HG03460 (cell line): ENCODE results near the gene UFSP2.

ENCODE experiments used
- ATAC-seq: cut with Tn5 transposase; IDR thresholded peaks from one replicate; pipeline ENCODE4 v1.9.1; 2021; ENCODE audit not compliant: unreplicated experiment

The UFSP2 gene

DNA sequence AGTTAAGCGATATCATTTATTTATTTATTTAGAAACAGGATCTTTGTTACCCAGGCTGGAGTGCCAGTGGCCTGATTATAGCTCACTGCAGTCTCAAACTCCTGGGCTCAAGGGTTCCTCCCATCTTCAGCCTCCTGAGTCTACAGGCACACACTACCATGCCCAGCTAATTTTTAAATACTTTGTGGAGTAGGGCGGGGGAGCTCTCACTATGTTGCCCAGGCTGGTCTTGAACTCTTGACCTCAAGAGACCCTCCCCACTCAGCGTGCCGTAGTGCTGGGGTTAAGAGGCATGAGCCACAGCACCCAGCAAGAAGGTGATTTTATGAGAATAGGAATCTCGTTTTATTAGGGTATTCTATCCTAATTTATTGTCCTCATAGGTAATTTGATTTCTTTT lies 3.9 kb upstream of the UFSP2 start:
- no peak for ATAC-seq

DNA sequence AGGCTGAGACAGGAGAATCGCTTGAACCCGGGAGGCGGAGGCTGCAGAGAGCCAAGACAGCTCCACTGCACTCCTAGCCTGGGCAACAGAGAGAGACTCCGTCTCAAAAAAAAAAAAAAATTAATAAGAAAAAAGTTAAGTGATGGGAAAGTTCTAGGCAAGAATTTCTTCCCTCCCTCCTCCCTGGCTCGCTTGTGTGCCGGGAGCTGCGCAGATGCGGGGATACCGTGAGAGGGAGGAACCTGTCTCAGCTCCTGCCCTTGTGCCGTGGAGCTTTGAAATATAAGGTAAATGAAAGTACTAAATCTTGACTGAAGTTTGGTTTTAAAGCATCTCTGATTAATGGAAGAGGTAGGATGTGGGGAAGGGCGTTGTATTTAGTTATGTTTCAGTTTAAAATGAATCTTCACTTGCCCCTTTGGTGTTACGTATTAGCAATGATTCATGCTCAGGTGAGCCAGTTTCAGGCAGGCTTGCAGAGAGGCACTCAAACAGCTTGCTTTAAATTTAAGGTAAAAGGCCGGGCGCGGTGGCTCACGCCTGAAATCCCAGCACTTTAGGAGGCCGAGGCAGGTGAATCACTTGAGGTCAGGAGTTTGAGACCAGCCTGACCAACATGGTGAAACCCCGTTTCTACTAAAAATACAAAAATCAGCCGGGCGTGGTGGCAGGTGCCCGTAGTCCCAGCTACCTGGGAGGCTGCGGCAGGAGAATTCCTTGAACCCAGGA lies 1.4 kb upstream of the UFSP2 start:
- no peak for ATAC-seq

DNA sequence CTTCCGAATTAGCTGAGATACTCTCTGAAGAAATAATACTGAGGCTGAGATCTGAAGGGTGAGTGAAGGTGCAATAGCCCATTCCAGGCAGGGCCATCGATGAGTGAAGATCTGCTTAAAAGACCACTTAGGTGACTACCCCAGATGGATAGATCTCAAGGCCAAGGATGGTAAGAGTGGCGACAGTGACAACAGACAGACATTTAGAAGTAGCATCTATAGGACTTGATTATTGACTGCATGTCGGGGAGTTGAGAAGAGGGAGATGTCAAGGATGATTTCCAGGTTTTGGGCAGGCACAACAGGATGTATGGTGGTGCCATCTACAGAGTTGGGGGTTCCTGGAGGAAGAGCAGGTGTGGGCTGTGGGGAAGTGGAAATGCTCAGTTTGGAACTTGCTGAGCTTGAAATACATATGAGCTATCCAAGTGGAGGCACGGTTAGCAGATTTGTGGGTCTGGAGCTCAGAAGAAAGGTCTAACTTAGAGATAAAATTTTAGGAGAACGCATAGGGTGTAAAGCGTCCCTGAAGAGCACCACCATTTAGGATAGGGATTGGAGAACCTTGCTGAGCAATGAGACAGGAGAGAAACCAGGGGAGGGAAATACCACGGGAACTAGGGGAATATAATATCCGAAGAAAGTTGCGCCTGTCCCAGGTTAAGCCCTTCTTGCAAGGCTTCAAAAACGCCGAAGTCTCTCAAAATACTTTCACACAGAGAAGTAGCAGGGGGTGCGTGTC lies 688 bp downstream of the UFSP2 start:
- ATAC-seq = peak; percentile 9

DNA sequence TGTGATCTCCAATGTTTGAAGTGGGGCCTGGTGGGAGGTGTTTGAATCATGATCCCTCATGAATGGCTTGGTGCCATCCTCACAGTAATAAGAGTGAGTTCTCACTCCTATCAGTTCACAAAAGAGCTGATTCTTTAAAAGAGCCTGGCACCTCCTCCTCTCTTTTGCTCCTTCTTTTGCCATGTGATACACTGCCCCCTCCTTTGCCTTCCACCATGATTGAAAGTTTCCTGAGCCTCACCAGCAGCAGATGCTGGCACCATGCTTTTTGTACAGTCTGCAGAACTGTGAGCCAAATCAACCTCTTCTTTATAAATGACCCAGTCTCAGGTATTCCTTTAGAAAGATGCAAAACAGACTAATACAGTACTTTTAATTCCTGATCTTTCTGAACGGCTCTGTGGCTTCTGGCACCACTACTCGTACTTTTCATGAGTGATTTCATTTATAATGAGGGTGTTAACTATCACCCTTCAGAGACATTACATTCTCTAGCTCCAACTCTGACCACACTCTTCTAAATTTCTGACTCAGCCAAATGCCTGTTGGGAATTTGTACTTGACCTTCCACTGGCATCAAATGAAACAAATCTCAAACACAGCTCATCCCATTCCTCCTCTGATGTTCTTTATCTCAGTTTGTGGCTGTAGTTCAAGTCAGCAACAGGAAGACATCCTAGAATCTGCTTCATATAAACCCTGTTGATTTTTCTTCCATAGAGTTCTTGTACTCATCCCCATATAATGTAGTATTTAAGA lies 4.2 kb downstream of the UFSP2 start:
- no peak for ATAC-seq

DNA sequence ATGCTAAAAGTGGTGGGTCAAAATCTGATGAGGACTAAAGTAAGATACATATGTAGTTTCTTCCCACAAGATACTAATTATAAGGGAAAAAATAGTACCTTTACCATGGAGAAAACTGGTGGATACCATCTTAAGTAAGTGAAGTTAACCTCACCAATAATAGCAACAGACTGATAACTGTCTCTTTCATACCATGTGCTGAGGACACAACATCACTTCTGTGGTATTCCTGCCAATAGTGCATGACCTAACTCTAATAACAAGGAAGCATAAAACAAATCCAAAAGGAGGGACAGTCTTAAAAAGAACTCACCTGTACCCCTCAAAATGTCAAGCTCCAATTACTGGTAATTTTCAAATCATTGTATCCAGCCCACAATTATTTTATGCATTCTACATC lies 8.8 kb downstream of the UFSP2 start:
- no peak for ATAC-seq

DNA sequence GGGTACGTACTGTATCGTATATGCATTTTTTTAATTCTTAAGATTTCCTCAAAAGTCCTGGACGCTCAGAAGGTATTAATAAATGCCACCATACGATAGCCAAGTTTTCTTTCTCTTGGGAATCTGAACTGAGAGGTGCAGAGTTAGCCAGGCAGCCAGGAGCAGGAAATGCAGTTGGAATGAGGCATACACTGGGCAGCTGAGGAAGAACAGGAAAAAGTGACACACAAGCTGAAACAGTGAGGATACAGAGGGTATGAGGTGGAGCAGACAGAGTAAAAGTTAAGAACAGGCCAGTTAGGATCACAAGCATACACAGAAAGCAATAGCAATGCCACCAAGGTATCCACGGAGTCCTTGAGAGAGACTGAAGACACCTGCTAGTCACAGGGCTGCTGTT lies 13.4 kb downstream of the UFSP2 start:
- no peak for ATAC-seq

DNA sequence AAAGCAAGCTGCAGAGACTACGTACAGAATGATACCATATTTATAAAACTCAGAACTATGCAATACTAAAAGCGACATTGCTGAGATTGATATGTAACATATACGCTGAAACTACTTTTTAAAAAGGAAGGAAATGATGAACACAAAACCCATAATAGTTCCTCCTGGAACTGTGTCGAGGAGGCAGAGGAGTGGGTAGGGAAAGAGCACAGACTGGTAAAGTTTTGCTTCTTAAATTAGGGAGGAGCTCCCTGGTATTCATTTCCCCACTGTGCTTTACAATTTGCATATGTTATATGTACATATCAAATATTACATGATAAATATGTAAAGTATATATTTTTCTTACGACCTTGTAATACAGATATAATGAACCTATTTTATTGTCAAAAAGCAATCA lies 13.9 kb downstream of the UFSP2 start:
- ATAC-seq = no peak

DNA sequence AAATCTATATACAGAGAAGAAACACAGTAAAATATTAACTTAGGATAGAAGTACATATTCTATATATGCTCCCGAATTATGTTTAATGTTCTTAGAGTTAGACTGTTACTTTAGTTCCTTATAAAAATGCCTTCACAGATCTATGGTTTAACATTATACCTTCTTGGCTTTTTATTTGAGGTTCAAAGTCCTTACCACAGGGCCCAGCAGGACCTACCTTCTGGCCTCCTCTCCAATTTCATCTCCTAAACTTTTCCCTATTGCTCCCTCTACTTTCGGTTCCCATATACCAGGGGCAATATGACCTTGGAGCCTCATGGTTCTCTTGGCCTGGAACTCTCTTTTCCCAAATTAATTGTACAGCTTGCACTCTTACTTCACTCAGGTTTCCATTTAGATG lies 17.3 kb downstream of the UFSP2 start:
- ATAC-seq = no peak

DNA sequence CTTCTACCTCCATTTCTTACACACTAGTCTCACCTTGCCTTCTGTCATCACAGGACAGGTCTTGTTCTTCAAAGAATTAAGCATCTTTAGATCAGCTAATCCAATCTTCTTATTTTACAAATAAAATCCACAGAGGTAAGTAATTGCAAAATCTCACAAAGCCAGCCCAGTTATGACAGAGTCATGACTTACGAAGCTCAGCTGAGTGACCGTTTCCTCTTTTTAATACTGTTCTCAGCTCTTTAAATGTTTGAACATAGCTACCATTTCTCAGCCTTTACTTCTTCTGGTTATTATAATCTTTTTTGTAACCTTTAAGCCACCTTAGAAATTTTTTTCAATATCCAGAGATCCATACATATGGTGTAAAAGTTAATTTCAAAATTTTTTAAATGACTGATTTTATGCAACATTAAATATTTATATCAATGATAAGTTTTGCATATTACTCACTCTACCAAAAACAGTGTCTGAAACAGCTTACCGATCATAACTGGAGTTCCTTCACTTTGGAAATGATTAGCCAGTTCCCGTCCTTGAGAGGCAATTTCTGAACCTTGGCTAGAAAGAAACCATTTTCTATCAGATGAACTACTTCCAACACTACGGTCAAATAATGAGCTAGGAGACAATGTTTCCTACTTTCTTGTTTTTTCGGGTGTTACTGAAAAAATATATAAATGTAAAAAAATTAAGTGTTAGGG lies 20.3 kb downstream of the UFSP2 start:
- ATAC-seq = peak; percentile 61

DNA sequence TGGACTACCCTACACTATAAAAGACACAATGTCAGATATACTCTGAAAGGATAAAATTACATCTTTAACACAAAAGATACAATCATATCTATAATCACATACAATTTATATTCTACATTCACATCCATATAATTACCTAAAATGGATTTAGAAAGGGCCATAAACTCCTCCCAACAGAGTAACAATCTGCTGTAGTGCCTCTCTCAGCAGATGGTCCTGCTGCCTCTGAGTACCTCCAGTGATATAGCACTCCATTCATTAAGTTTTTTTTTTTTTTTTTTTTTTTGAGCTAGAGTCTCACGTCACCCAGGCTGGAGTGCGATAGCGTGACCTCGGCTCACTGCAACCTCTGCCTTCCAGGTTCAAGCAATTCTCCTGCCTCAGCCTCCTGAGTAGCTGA lies 21.7 kb downstream of the UFSP2 start:
- no peak for ATAC-seq

DNA sequence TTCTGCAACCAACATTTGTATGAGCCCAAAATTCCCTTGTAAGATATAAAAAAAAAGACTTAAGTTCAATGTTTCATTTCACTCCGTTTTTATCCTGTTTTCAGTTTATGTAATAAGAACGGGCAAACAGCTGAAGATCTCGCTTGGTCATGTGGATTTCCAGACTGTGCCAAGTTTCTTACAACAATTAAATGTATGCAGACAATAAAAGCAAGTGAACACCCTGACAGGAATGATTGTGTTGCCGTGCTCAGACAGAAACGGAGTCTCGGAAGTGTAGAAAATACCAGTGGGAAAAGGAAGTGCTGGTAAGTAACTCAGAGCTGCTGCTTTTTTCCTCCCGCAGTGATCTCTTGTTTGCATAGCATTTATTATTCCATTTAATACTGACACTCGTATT lies 26.3 kb downstream of the UFSP2 start:
- ATAC-seq = no peak

DNA sequence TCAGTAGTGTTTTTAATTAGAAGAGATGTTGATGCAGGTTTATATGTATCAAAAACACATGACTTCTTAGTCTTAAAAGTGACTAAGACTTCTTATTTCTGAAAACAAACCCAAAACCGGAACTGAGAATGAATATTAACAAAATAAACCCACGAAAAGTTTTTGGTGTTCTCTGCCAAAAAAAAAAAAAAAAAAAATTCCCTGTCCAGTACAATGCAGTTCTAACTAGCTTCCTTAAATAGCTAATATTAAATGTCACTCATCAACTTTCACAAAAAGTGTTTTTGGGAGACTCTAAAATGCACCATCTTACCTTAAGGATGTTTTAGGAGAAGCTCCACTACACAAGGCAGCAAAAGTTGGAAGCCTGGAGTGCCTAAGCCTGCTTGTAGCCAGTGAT lies 27.1 kb downstream of the UFSP2 start:
- no peak for ATAC-seq

DNA sequence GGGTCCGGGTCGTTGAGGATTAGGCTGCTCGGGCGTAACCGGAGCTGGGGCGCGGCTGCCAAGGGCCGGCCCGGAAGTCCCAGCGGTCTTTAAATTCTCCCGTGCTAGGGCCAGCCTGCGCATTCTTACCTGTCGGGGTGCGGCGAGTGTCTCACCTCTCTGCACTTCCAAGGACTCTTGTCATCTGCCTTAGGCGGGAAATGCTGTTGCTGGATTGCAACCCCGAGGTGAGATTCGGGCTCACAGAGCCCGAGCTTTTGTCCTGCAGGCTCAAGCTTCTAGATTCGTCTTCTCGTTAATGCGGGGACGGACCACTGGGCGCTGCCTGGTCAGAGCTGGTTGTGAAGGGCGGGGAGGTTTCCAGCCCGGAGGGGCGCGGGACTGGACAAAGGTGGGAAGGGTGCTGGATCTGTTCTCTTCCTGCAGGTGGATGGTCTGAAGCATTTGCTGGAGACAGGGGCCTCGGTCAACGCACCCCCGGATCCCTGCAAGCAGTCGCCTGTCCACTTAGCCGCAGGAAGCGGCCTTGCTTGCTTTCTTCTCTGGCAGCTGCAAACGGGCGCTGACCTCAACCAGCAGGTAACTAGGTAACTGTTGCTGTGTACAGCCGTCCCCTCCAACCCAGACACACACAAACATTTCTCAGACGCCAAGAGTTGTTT lies 28.9 kb downstream of the UFSP2 start, which contains the start of gene ANKRD37:
Gene ANKRD37 (plus strand): TSS at position 118 of the 662 bp plus-strand sequence. CDS start 83 bp downstream, at position 201.
- ATAC-seq = peak; percentile 1

DNA sequence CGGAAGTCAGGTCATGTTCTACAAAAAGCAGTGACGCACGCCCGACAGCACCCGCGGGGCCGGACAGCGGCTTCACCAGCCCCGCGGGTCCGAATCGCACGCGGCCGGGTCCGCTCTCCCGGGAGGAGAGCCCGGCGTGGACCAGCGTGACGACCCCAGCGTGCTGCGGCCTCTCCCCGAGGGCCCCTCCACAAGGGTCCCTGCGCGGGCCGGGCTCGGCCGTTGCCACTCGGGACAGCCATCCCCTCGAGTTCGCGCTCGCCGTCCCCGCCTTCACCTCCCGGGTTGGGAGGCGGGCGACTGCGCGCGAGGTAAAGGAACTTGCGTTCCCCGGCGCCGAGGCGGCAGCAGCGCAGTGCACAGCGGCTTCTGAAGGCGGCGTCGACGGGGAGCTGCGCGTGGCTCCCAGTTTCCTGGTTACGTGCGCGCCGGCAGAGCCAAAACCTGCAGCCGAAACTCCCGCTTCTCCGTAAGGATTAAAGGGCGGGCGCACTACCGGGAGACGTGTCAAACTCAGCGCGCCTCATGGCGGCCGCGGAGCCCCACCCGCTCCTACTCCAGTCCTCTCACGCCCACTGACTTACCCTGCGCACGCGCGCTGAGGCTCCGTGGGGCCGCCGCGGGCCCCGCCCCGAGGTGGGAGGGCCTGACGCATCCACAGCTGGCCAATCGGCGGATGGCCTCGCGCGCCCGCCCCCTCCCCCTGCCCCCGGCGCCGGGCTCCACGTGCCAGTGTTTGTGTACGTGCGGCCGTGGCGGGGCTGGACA lies 29.6 kb downstream of the UFSP2 start:
- ATAC-seq = peak; percentile 73

DNA sequence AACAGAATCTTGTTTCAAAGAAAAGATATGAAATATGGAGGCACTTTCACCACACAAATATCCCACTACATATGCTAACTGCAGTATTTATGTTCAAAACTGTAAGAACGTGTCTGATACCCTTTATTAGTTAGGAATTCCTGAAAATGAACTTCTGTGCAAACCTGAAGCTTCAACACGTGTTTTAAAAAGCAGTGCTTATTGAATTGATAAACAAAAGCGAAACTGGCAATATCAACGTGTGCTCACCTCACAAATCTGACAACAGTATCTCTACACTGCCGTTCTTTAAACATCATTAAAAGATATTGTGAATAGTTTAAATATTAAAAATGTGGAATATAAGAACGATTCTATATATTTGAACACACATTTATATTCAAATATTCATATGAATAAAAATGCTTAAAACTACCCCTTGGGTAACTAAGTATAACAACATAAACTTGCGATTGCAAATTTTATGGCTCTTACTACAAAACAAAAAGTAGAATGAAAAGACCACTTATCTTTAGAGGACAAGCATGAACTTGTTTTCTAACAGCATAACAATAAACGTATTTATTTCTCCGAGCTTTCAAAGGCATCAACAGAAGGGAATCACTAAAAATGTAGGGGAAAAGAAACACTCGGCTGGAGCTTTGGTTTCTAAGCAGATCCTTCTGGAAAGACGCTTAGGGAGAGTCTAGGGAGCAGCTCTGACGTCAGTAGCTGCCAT lies 30.4 kb downstream of the UFSP2 start, which contains the start of gene LRP2BP:
Gene LRP2BP (minus strand): TSS at position 687 of the 718 bp plus-strand sequence. CDS start 17,738 bp downstream, outside the sequence.
- ATAC-seq = no peak

DNA sequence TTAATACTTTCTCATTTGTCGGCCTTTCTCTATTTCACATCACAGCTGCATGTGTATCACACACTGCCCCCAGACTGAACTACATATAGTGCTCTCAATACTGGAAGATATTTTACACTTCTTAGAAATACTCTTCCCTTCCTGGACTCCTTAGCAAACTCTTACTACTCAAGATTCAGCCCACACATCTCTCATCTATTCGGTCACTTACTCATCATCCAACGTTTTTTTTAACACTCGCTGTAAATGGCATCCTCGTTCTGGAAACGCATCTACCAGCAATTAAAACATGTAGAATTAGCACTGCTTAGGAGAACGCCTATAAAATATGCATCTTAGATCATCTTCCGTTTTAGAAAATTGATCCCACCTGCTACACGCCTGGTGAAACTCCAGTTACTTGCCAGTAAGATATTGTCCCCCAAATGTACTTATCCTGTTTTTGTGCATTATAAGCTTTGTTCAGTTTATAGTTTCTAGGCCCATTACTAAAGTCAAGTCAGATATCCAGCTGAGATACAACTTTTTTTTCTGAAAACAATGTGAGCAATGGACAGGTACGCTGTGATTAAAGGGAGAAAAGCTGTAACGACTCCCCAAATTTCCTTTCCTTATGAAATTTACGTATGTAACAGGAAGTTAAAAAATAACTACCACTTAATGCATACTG lies 31.1 kb downstream of the UFSP2 start:
- no peak for ATAC-seq

DNA sequence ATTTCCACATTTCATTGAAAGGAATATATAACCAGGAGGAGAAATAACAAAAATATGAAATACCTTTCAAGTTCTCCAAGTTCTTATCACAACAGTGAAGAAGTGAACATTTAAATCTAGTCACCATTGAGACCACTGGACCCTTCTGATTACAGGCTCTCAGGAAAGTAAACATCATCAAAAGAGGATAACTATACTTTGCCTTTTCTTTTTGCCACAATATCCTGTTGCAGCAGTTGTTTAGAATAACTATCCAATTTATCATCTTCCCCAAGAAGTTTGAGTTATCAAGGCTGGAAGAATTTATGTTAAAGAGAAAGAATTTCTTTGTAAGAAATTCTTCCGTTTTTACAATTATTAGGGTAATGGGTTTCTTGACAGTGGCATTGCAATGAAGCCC lies 33.6 kb downstream of the UFSP2 start:
- no peak for ATAC-seq

DNA sequence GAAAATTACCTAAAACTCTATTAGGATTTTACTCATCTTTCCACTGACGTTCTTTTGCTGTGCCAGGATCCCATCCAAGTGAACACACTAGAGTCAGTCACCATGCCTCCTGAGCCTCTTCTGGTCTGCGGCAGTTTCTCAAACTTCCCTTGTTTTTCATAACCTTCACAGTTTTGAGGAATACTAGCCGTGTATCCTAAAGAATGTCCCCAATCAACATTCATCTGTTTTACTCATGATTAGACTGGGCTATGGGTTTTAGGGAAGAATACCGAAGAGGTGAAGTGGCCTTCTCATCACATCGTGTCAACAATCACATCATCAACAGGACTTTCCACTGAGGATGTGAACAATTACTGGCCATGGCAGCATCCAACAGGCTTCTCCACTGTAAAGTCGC lies 34.8 kb downstream of the UFSP2 start:
- ATAC-seq = no peak

DNA sequence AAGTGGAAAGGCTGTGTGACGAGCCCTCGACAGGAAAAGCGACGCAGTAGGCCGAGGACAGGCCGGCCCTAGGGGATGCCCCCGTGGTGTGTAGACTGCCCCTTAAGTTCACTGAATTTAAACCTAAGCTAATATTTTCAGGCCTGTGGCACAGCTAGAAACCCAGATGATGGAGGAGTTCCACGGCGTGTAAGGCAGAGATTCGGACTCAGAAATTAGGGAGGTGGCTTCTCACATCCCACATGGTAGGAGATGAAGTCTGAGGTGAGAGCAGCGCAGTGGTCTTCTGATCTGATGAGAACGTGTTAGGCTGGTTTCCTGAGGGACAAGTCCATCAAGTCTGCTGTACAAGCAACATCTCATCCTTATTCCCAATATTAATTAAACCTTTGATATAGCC lies 37.8 kb downstream of the UFSP2 start:
- no peak for ATAC-seq
